ENCODE data around the gene HOXB2.

HOXB2 gene

DNA sequence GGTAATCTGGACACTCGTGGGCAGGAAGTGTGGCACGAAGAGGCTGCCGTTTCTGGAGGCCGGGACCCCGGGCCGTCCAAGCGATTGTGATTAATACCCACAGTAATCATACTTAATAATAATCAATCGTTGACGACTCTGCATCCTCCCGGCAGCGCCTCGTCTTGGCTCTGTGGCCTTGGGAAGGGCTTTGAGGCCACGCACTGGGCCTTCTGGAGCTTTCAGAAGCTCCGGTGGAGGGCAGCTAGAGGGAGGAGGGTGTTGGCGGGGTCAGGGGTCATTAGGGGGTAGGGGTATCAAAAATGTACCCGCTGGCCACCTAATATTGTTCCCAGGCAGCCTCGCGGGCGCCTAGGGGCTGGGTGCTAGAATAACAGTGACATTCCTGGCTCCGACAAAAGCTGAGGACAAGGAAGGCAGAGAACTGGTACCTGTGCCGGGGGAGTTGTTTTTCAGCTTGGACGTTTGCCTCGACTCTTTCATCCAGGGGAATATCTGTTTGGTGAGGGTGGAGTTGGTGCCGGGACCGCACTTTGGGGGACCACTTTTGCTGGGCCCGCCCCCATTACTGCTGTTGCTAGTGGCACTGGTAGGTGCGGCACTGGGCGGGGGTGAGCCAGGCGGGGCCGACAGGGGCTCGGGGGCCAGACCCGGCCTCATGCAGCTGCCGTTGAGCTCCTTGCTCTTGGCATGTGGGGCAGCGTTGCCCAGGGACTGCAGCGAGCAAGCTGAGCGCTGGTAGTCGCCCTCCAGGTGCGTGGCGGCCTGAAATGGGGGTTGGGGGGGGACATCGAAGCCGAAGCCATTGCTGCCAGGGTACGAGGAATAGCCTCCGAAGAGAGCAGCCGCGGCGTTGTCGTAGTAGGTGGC, 6.9 kb upstream of the HOXB2 start:
- DNase-seq: no peak

DNA sequence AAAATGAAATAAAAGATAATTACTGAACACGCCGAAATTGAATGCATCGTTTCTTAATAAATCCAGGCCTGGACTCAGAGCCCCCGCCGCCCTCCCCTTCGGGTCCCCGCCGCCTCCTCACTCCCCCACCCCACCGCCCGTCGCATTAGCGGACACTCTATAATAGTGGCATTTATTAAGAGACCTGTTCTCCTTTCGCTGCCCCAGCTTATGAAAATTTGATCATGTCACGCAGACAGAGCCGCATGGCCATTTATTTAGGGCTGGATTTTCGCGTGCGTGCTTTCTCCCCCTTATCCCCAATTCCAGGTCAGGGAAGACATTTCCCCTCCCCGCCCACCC, 6.3 kb upstream of the HOXB2 start:
- DNase-seq: no peak

DNA sequence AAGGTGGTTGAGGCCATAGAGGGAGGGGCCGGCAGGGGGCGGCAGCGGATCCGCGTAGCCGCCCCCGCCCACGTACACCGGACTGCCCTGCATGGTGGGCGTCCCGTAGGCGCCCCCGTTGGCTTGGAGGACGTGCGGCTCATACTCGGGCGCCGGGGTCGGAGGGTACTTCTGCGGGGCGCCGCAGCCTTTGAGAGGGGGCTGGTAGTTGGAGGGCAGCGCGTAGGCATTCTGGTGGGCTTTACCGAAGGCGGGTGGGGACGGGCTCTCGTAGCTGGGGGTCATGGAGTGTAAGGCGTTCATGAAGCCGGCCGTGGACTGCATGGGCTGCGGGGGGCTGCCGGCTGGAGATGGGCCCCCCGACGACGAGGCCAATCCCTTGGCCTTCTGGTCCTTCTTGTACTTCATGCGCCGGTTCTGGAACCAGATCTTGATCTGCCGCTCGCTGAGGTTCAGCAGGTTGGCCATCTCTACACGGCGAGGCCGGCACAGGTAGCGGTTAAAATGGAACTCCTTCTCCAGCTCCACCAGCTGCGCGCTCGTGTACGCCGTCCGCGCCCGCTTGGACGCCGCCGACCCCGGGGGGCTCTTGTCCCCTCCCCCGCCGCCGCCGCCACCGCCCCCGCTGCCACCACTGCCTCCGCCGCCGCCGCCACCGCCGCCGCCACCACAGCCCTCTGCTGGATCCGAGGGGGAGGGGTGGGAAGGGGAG, 5.7 kb upstream of the HOXB2 start:
- no peak for DNase-seq

DNA sequence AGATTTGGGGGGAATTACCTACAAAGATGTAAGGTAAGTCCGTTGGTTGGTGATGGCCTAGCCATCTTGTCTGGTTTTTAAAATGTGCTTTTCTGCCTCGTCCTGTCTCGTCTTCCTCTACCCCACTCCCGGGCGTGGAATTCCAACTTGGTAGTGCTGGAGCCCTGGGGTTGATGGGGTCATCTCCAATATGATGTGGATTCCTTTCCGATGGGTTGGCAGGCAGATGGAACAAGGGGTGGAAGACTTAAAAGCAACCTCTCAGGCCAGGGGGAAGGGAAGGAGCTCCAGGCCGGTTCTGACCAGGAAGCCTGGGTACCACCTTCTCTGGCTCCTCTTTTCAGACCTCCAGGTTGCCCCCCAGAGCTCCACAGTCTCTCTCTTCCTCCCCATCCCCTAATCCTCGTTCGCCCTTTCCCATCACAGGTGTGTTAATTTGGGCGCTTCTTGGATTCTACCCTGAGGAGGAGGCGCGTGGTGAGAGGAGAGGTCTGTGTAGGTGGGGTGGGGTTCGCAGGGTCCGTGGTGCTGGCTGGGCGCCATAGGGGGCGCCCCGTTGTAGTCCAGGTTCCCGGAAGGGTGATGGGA, 5.1 kb upstream of the HOXB2 start:
- DNase-seq: no peak

DNA sequence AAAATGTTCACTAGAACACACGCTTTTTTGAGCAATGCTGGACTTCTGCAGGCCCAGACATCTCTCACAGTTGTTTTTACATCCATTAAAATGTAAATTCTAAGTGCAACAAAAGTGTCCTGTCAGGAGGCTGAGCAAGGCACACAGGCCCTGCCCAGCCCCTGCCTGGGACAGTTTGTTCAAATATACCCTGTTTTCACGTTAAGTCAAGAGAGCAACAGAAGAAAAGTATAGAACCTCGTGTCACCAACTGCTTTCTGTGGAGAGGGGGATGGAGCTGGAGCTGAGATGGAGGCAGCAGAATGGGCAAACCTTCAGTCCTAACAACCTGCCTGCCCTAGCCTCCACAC, 4.3 kb upstream of the HOXB2 start:
- DNase-seq: no peak

DNA sequence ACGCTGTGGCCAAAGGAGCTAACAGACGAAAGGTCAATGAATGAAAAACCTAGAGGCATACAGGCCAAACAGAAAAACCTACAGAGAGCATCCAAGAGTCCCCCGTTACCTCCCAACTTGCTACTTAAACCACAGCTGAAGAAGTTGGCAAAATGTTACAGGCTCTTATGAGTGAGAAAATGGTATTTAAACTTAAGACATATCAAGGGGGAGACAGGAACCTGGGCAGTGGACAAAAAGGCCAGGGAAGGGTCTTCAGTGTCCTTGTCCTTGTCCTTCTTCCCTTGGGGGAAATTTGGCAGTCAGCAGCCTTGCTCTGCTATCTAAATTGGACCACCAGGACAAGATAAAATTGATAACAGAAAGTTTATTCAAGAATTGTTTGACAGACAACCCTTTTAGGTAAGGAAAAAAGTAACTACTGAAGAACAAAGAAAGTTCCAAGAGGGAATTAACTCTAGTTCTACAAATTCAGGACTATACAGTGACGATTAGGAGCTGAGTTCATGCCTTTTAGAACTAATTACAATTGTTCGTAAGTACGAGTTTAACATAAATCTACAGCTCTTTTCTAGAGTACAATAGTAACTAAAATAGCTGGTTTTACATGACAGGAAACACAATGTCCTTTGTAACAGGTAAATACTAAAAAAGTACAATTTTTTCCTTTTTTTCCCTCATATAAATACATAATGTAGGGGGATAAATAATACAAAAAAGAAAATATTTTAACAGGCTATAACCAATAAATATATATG, 3.8 kb upstream of the HOXB2 start:
- no peak for DNase-seq

DNA sequence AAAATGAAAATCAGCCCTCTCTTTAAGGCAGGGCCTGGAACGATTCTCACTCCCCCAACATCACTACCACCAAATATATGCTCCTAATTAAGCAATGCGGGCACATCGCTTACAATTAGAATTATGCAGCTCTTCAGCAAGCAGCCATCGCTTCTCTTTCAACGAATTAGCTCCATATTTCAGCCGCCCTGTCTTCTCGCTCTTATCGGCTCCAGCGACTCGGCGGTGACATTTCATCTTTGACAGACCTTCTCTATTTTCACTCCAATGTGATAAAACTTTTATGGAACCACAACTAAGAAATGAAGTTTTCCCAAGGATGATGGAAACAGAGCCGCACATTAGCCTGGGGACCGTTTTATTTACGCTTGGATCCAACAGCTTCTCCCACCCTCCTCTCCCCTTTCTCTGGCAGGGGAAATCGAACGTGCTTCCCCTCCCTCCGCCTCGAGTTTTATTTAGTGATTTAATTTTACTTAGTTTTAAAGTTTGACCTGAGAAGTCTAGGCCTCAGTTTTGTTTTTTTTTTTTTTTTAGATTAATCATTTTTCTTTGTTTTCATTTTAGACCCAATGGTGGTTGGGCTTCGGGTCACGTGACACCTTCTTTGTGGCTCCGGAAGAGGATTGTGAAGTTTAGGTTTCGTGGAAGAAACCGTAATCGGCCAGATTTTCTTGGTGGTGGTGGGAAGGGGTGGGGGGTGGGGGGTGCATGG, 3.1 kb upstream of the HOXB2 start:
- DNase-seq: no peak

DNA sequence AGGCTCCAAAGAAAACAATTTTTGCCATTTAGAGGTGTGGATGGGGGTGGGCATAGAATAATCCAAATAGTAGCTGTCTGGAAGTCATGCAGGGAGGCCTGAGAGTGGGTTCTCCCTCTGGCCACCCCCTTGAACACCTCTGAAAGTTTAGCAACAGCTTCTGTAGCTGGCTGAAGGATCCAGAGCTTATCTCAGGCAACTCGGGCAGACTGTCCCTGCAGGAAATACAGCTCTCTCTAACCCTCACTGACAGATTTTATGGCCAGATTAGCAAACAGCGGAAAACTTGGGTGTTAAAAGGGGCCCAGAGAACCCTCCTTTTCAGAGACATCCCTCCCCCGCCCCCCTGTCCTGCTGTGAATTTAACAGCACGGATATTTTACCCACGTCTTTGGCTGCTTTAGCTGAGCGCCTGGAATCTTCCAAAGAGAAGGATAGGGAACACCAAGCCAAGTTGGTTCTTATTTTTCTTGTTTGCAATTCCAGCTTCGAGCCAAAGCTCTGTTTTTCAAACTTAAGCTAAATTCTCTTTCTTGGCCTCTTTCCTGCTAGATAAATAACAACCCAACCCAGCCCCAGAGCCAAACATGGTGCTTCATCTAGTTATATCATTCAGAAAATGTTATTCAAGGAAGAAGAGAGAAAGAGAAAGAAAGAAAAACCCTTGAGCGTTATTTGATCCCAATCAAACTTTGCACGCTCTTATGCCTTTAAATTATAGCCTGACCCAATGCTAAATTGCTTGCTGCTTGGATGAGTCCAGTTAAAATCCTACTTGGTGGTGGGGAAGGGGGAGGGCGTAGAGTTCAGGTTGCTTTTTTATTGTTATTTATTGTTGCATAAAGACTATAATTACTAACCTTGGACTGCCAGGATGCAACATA, 2.3 kb upstream of the HOXB2 start:
- DNase-seq: no peak

DNA sequence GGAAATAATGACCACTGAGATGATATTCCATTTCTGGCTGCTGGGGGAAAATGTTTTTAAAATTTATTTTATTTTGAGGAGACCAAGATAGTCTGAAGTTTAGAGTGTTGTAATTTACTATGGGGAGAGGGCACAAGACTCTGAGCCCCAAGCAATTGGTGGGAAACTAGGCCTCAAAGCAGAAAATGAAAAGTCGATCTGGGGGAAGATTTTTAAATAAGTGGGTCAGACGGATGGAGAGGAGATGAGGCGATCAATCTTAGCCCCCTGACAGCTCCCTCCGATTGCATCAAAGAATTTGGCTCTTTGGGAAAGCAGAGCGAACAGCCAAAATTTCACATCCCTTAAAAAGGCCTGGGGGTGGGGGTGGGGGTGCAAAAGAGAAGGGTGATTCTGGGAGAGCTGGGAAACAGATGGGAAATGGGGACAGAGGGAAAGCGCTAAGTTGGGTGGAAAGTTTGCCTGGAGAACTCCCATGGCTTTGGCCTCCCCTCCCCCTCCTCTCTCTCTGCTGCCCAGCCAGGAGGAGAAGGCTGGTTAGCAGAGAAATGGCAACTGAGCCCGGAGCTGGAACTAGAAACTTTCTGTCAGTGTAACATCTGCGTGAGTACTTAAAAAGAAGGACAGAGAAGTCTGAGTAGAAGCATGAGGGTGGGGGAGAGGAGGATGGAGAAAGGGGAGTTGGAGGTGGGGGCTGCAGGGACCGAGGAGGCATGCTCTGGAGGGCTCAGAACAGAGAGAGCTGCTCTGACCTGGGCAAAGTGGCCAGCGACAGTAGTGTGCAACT, 1.4 kb upstream of the HOXB2 start:
- no peak for DNase-seq

DNA sequence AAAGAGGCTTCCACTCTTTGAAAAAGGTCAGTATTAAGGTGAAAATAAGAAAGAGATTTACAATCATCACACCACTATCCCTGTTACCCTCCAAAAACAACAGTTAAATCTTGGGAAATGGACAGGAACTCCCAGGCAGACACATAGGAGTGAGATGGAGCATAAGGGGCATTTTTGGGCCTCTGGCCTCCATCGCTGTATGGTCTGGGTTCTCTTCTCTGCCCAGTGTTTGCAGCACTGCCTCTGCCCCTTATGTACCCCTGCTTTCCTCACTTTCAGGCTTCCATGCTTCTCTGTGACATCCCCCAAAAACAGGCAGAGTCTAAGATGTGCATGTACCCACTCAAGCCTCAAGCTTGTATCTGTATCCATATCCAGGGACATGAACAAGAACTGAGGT, 630 bp upstream of the HOXB2 start:
- DNase-seq: no peak

DNA sequence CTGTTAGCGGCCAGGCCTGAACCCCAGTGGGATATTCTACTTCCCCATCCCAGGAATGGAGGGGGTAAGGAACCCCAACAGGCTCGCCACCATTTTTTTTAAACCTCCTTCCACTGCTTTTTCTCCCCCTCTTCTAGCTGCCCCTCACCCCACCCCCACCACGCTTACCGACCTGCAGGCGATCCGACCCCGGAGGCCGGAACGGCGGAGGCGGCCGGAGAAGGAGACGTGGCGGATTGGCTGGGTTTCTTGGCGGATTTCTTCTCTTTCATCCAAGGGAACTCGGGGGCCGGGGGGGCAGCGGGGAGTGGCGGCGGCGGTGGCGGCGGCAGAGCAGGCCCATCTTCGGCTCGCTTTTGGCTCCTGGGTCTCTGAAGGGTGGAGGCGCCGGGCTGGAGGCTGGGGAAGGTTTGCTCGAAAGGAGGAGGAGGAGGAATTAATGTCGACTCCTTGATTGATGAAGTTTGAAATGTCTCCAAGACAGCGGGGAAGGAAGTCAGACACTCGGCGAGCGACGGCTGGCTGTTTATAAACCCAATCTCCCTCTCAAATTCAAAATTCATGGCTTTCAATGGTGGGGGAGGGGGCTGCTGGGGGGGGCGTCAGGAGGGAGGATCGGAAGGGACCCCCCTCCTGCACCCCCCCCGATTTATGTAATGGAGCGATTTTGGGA, 424 bp downstream of the HOXB2 start:
- DNase-seq: peak; percentile 89

DNA sequence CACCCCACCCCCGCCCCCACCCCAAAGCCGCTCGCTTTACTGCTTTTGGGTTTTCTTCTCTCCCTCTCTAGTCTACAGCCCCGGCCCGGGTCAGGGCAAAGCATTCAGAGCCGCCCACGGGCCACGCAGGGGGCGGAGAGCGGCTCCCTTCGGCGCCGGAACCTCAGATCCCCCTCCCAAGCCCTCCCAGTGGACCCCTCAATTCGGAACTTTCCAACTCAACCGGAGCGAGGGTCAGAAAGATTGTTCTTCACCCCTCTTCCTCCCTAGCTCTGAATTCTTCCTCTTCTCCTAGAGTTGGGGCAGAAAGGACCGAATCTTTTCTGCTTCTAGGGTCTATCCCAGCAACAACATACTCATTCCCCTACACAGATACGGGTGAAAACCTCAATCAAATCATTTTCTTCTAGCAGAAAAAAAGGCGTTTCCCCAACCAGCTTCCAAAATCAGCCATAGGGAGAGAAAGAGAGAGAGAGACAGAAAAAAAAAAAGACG, 1.0 kb downstream of the HOXB2 start:
- DNase-seq: no peak

DNA sequence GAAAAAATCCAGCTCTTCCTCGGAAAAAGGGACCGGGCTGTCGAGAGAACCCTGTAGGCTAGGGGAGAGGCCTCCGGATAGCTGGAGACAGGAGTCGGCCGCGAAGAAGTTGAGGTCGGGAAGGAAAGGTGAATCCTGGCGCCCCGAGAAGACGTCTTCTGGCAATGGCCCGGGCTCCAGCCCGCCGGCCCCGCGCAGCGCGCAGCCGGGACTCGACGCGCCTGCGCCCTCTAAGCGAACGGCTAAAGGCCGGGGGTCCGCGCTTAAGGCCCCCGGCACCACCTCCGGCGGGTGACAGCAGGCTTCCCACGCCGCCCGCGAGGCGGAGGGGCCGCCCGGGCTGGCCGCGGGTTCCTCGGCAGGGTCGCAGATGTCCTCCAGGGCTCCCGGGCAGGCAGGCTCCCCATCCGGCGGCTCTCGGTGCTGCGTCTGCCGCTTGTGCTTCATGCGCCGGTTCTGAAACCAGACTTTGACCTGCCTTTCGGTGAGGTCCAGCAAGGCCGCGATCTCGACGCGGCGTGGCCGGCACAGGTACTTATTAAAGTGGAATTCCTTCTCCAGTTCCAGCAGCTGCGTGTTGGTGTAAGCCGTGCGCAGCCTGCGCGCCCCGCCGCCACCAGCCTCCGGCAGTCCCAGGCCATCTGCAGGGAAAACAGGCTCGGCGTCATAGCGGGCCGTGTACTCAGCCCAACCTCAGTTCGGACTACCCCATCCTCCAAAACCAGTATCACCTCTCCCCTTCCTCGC, 1.6 kb downstream of the HOXB2 start:
- DNase-seq: peak; percentile 68

DNA sequence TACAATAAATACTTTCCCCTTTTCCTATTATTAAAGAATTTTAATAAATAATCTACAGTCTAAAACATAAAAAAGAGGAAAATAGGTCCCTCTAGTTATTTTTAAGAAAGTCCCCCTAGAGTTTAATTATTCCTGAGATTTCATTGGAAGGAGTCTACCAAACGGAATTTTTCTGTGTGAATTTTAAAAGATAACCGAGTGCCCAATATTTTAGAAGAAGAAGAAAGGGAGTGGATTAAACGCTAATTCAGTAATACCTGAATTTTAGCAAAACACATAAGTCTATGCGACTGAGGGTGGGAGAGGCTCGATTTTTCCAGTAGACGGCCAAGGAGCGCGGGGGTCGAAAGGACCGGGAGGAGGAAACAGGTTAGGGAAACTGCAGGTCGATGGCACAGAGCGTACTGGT, 2.2 kb downstream of the HOXB2 start:
- DNase-seq: no peak

DNA sequence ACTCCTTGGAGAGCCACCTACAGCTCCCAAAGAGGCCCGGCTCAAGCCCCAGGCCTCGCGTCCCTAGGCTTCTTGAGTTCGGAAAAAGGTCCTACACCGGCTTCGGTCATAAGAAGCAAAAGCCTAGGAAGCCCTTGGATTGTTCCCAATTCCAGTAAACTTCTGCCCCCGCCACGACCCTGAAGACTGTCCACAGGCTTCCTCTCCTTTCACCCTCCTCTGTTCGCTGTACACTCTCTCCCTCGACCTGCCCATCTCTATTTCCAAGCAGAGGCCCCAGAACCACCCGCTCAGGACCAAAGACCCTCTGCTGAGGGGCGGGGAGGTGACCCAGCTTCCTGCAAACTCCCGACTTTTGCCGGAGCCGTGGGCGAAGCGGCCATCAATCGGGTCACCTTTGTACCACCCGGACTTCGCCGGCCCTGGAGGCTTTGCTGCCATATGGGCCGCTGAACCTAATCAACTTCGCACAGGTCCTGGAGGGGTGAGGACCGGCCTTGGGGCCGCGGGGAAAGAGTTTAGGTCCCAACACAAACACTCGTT, 2.7 kb downstream of the HOXB2 start:
- DNase-seq: no peak

DNA sequence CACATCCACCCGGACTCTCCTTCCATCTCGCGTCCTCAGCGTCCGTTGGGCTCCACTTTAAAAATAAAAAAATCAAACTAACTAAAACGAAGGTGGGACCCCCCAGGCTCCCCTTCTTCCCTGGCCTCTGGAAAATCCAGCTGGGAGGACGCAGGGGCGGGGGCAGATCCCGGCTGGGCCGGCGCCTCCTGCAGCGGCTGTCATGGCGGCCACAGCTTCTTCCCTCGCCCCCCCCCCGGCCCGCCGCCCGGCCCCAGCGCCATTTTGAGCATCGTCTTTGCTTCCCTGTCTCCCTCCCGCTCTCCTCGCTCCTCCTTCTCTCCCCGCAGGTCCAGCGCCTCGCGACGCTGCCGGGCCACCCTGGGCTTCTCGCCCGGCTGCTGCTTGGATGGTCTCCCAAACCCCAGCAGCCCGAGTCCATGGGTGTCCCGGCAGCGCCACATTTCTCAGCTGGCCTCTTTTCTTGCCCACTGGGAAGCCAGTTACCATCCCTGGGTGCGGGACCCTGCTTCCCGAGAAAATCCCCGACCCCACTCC, 3.3 kb downstream of the HOXB2 start:
- DNase-seq: peak; percentile 84

DNA sequence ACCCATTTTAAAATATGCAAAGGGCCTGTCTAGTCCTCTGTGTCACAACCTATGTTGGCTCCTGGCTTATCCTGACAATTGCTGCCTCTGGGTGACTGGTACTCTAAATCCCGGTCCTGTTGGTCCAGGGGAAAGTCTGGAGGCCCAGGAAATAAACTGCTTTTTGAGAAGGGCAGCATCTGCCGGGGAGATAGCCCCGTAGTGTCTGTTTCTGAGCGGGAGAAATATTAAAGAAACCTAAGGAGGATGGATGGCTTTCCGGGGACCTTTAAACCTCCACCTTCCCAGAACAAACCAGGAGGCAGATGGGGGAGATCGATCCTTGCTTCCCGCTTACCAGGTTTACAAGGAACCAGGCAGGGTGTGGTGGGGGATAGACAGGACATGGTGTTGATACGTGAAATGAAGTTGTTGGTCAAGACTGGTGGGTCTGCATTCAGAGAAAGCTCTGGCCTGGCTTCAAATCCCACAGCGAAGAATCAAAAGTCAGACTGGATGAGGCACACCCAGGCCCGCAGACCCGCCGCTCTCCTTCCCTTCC, 3.8 kb downstream of the HOXB2 start:
- DNase-seq: no peak

DNA sequence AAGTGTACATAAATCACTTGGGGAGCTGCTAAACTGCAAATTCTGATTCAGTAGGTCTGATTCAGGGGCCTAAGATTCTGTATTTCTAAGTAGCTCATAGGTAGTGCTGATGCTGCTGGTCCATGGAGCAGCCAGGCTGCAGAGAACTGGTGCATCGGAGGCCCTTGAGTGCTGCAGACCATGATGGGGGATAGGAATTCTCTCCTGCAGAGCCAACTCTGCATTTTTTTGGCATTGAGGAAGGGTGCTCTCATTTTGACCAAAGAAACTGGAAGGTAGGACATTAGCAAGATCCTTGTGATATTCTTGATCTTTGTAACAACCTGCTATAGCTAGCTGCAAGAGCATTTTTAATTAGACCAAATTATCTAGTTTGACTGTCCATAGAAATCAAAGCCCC, 4.7 kb downstream of the HOXB2 start:
- DNase-seq: no peak

DNA sequence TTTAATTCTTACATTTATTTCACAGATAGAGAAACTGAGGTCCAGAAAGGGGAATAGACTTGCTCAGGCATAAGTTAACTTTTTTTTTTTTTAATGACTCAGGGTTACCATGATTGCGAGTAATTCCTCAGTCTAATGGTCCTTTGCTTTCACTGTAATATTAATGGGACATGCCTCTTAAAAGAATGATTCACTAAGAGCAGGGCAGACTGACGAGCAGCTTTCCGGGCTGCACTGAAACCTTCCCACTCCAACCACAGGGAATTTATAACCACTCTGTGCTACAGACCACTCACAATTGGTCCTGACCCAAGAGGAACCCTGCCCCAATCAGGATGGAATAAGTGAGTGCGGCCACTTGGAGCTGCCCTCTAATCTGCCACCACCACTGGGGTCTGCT, 5.7 kb downstream of the HOXB2 start:
- no peak for DNase-seq
